ENCODE data around the gene GGTLC3.
"Not testable (repeated sequence)": the region's sequence is repeated elsewhere in the genome, so short reads cannot be mapped to it uniquely, and the experiment has no call there.

Gene GGTLC3

DNA sequence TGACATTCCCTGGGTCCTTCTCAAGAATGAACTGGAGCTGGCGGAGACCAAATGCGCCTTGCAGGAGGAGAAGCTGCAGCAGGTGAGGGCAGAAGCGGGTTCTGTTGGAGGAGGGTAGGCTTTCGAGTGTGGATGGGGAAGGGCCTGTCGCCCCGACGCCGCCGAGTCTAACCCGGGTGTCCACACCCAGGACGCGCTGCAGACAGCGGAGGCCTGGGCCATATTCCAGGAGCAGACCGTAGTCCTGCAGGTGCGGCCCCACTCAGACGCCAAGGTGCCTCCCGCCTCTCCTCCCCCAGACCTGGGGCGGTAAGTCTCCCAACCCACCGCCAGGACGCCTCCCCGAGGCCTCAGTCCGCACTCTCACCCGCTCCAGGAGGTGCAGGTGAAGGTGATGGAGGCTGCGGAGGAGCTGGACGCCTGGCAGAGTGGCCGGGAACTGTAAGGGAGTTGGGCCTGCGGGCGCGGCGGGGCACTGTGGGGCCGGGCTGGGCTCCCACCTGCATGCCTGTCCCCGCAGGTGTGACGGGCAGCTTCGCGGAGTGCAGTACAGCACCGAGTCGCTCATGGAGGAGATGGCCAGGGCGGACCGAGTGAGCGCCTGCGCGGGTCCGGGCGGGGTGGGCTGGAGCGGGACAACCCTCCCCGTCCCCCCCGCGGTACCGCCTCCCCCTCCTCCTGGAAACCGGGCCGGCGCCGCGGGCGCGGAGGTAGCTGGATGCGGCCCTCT lies 11.6 kb upstream of the GGTLC3 start:
- in situ Hi-C loops (cut with MboI; ENCODE audit: low sequenced_read_pairs): not testable (repeated sequence)

GRCh38 chr22:18528597-18529415 lies 10.8 kb upstream of the GGTLC3 start:
- H3K36me3 ChIP-seq (replicated peaks); H3K4me1 ChIP-seq; H3K9me3 ChIP-seq; in situ Hi-C loops (cut with MboI; ENCODE audit: low sequenced_read_pairs); H3K27me3 ChIP-seq (ENCODE audit: low read depth): not testable (repeated sequence)
- DNase-seq (ENCODE audit: low spot score in 2 of 2): peak; percentile 36 to 77
- peak overlapping the region; percentile 8; the same call in 1 of the 2 replicates for H3K4me3 ChIP-seq

More for the DNA sequence above, 11.6 kb upstream of the GGTLC3 start:
- not testable (repeated sequence) for H3K4me1 ChIP-seq; H3K9me3 ChIP-seq; H3K4me3 ChIP-seq; DNase-seq (ENCODE audit: low spot score in 2 of 2); H3K36me3 ChIP-seq (replicated peaks); H3K27me3 ChIP-seq (ENCODE audit: low read depth)

- H3K4me1 ChIP-seq; H3K36me3 ChIP-seq (replicated peaks); H3K27me3 ChIP-seq (ENCODE audit: low read depth); DNase-seq (ENCODE audit: low spot score in 2 of 2); H3K9me3 ChIP-seq; in situ Hi-C loops (cut with MboI; ENCODE audit: low sequenced_read_pairs): not testable (repeated sequence)
- peak within 1 kb of the TSS; percentile 8; the same call in 1 of the 2 replicates for H3K4me3 ChIP-seq
Observed at GRCh38 chr22:18527752-18528596, 10.0 kb upstream of the GGTLC3 start, which contains the start of gene TMEM191B. Gene TMEM191B, plus strand, starts transcription at chr22:18527802. Its CDS starts 179 bp downstream, at chr22:18527981.

- in situ Hi-C loops (cut with MboI; ENCODE audit: low sequenced_read_pairs); DNase-seq (ENCODE audit: low spot score in 2 of 2); H3K9me3 ChIP-seq; H3K4me1 ChIP-seq; H3K27me3 ChIP-seq (ENCODE audit: low read depth); H3K36me3 ChIP-seq (replicated peaks); H3K4me3 ChIP-seq: not testable (repeated sequence)
Observed at GRCh38 chr22:18523328-18523727, 5.4 kb upstream of the GGTLC3 start.

DNA sequence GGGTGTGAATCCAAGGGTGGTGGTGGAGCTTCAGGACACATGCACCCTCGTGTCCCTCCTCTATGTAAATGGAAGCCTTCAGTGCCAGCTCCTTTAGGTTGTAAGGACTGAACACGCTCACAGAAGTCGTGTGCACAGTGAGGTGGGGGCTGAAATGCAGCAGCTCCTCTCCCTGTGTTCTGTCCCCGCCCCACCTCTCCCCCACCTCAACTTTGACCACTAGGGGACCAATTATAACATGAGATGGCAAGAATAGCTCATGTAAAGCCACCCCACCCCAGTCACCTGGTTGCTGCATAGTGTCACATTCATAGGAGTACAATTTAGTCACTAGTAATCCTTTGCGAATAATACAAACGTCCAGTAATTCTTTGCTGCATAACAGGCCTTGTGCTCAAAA lies 4.8 kb upstream of the GGTLC3 start:
- DNase-seq (ENCODE audit: low spot score in 2 of 2); H3K4me3 ChIP-seq; H3K4me1 ChIP-seq; H3K9me3 ChIP-seq; in situ Hi-C loops (cut with MboI; ENCODE audit: low sequenced_read_pairs); H3K36me3 ChIP-seq (replicated peaks); H3K27me3 ChIP-seq (ENCODE audit: low read depth): not testable (repeated sequence)

GRCh38 chr22:18513454-18513853 lies 4.5 kb downstream of the GGTLC3 start:
- in situ Hi-C loops (cut with MboI; ENCODE audit: low sequenced_read_pairs); H3K4me1 ChIP-seq; H3K4me3 ChIP-seq; H3K27me3 ChIP-seq (ENCODE audit: low read depth); H3K36me3 ChIP-seq (replicated peaks); DNase-seq (ENCODE audit: low spot score in 2 of 2); H3K9me3 ChIP-seq: not testable (repeated sequence)

DNA sequence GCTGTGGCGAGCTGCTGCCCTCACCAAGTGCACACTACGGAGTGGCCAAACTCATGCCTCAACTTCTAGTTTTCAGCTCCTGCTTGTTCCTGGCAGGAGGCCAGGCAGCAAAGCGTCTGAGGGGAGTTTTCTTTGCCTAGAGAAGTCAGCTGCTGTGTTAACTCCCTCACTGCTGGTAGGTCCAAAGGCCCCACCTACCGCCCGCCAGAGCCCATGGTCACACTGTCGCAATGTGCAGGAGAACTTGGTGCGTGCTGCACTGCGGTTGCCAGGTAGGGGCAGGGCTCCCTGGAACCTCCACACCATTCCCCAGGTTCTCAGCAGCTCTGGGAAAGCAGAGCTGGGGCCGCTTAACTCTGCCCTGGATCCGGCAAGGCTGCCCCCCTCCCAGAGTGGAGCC lies 5.6 kb downstream of the GGTLC3 start:
- in situ Hi-C loops (cut with MboI; ENCODE audit: low sequenced_read_pairs): not testable (repeated sequence)

GRCh38 chr22:18511327-18511726 lies 6.6 kb downstream of the GGTLC3 start:
- H3K4me1 ChIP-seq; H3K4me3 ChIP-seq; H3K9me3 ChIP-seq; DNase-seq (ENCODE audit: low spot score in 2 of 2); in situ Hi-C loops (cut with MboI; ENCODE audit: low sequenced_read_pairs); H3K36me3 ChIP-seq (replicated peaks); H3K27me3 ChIP-seq (ENCODE audit: low read depth): not testable (repeated sequence)

More for the DNA sequence above, 5.6 kb downstream of the GGTLC3 start:
- DNase-seq (ENCODE audit: low spot score in 2 of 2); H3K9me3 ChIP-seq; H3K27me3 ChIP-seq (ENCODE audit: low read depth); H3K4me1 ChIP-seq; H3K4me3 ChIP-seq; H3K36me3 ChIP-seq (replicated peaks): not testable (repeated sequence)

DNA sequence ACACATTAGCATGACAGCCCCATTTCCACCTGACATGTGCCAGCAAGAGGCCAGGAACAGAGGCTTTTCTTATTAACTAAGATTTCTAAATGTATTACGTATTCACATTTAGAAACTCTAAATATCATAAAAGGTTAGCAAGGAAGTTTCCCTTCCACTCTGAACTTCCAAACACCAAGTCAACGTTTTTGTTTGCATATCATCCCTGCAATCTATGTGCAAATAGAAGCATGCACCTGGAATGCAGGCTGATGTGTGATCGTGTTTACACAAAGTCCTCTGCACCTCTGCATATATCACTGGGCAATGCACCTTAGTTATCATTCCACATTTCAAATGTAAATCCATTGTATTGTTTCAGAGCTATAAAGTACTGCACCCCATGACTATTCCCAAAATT lies 21.7 kb downstream of the GGTLC3 start:
- H3K4me3 ChIP-seq; DNase-seq (ENCODE audit: low spot score in 2 of 2); H3K27me3 ChIP-seq (ENCODE audit: low read depth); H3K9me3 ChIP-seq; H3K36me3 ChIP-seq (replicated peaks); H3K4me1 ChIP-seq; in situ Hi-C loops (cut with MboI; ENCODE audit: low sequenced_read_pairs): not testable (repeated sequence)

Data from HAP-1 (cell line).